Measurements from ENCODE around the gene PCK1. TPM values are rescaled to one million over a fixed set of nuclear protein-coding genes. Genes with fewer than 3 reads are reported as not detected.

PCK1 gene
- total and polyA plus RNA-seq, 2 of the 8 experiments (the other 6 are each of a cell fraction or from before 2014, with no cell fraction given), result not detected

- TF ChIP-seq CTCF (IDR thresholded peaks at IDR 0.05; ENCODE audit: control extremely low read depth in 1 of 3, insufficient read depth in 1 of 3, low read depth in 1 of 3, low read length in 3 of 3), result peak; percentile 32 to 97 (median 59)
These were observed 34.6 kb upstream of the PCK1 start (continued) for GRCh38 chr20:57526087-57526884.

Measured in H1 (cell line).